CD14-positive monocyte (primary cell): ENCODE measurements around the gene TAS1R2. TPM values are rescaled to one million over a fixed set of nuclear protein-coding genes. Genes with fewer than 3 reads are reported as not detected.

Source experiments
- DNase-seq, 3 donors: peaks; one replicate each; pipeline ENCODE4 v3.0.0-alpha.2; 2011 to 2022
- H2AFZ ChIP-seq: 2 replicates; pipeline ENCODE4 v1.6.0; 2012; ENCODE audit warnings: mild to moderate bottlenecking, low read depth, low read length, inconsistent platforms; ENCODE audit not compliant: insufficient read depth, poor library complexity, severe bottlenecking
- H3K27ac ChIP-seq, 2 donors: 1 replicate in 1 of 2; 2 replicates in 1 of 2; pipeline ENCODE4 v1.5.1; 2012 to 2013; ENCODE audit warnings: low read length in 2 of 2, control low read depth in 1 of 2, inconsistent platforms in 1 of 2, low read depth in 1 of 2, mild to moderate bottlenecking in 1 of 2
- H3K27me3 ChIP-seq, 2 donors: one replicate each; pipeline versions ENCODE4 v1.6.0 to v1.6.1; 2011 to 2013; ENCODE audit warnings: low read length in 2 of 2; ENCODE audit not compliant: control insufficient read depth in 2 of 2, insufficient read depth in 2 of 2
- H3K36me3 ChIP-seq, 2 donors: replicated peaks in 1 of 2; 1 replicate in 1 of 2; 2 replicates in 1 of 2; pipeline versions ENCODE4 v1.5.1 to v1.6.1; 2012 to 2013; ENCODE audit warnings: low read length in 2 of 2, control low read depth in 1 of 2, inconsistent platforms in 1 of 2, mild to moderate bottlenecking in 1 of 2; ENCODE audit not compliant: insufficient read depth in 2 of 2, control insufficient read depth in 1 of 2
- H3K4me1 ChIP-seq, 2 donors: 1 replicate in 1 of 2; 2 replicates in 1 of 2; pipeline versions ENCODE4 v1.5.1 to v1.6.1; 2012 to 2013; ENCODE audit warnings: low read length in 2 of 2, control low read depth in 1 of 2, inconsistent platforms in 1 of 2, mild to moderate bottlenecking in 1 of 2, moderate library complexity in 1 of 2; ENCODE audit not compliant: insufficient read depth in 2 of 2, control insufficient read depth in 1 of 2
- H3K4me2 ChIP-seq: replicated peaks from 2 replicates; pipeline ENCODE3; 2012; ENCODE audit warnings: low read length, moderate library complexity, mild to moderate bottlenecking; ENCODE audit not compliant: poor library complexity, severe bottlenecking; ENCODE audit errors: extremely low read depth
- H3K4me3 ChIP-seq, 3 experiments: fragments of 200-600 bp in 1 of 3; sonication (generic) in 1 of 3; replicated peaks in 1 of 3; 1 replicate in 2 of 3; 2 replicates in 1 of 3; pipeline ENCODE4 v1.5.1; 2011 to 2013; ENCODE audit warnings: low read length in 3 of 3, mild to moderate bottlenecking in 3 of 3, control low read depth in 2 of 3, low read depth in 2 of 3, inconsistent platforms in 1 of 3, moderate library complexity in 1 of 3
- H3K79me2 ChIP-seq: 2 replicates; pipeline ENCODE4 v1.6.0; 2012; ENCODE audit warnings: mild to moderate bottlenecking, control low read depth, inconsistent platforms, low read length, moderate library complexity; ENCODE audit not compliant: insufficient read depth
- H3K9ac ChIP-seq: 2 replicates; pipeline ENCODE4 v1.6.0; 2017; ENCODE audit warnings: low read length, mild to moderate bottlenecking; ENCODE audit not compliant: insufficient read depth, poor library complexity, severe bottlenecking
- H3K9me3 ChIP-seq, 2 donors: replicated peaks in 1 of 2; 1 replicate in 1 of 2; 2 replicates in 1 of 2; pipeline versions ENCODE4 v1.5.1 to v1.6.1; 2012 to 2013; ENCODE audit warnings: low read length in 2 of 2, control low read depth in 1 of 2; ENCODE audit not compliant: control insufficient read depth in 1 of 2, insufficient read depth in 1 of 2
- H4K20me1 ChIP-seq: 2 replicates; pipeline ENCODE4 v1.6.0; 2012; ENCODE audit warnings: mild to moderate bottlenecking, low read length, control low read depth, moderate library complexity; ENCODE audit not compliant: insufficient read depth
- H3K27ac Mint-ChIP-seq, 7 donors: one replicate each; pipeline ENCODE4 v1.8.0; 2020; ENCODE audit warnings: mild to moderate bottlenecking in 7 of 7, mixed read lengths in 7 of 7, moderate library complexity in 6 of 7, inconsistent platforms in 2 of 7
- H3K27me3 Mint-ChIP-seq, 3 donors: one replicate each; pipeline ENCODE4 v1.8.0; 2021 to 2022; ENCODE audit warnings: low read depth in 3 of 3, mild to moderate bottlenecking in 3 of 3, mixed read lengths in 3 of 3, moderate library complexity in 3 of 3, inconsistent platforms in 1 of 3
- H3K36me3 Mint-ChIP-seq, 2 donors: one replicate each; pipeline ENCODE4 v1.8.0; 2020; ENCODE audit warnings: mixed read lengths in 2 of 2, inconsistent platforms in 1 of 2, mild to moderate bottlenecking in 1 of 2
- H3K4me1 Mint-ChIP-seq: one replicate; pipeline ENCODE4 v1.8.0; 2020; ENCODE audit warnings: mild to moderate bottlenecking, mixed read lengths
- H3K4me3 Mint-ChIP-seq, 2 donors: one replicate each; pipeline ENCODE4 v1.8.0; 2020; ENCODE audit warnings: mild to moderate bottlenecking in 2 of 2, mixed read lengths in 2 of 2, moderate library complexity in 1 of 2
- H3K9me3 Mint-ChIP-seq, 7 donors: one replicate each; pipeline ENCODE4 v1.8.0; 2020 to 2022; ENCODE audit warnings: mixed read lengths in 7 of 7, mild to moderate bottlenecking in 6 of 7, moderate library complexity in 6 of 7, inconsistent platforms in 2 of 7
- CTCF ChIP-seq: fragments of 200-600 bp; IDR thresholded peaks from one replicate; pipeline ENCODE4 v1.8.0; 2022; ENCODE audit warnings: antibody characterized with exemption, mild to moderate bottlenecking
- WGBS: methylation state at CpG from one replicate; pipeline ENCODE4 v1.1.5; 2013; ENCODE audit warnings: missing lambda C conversion rate; ENCODE audit not compliant: insufficient coverage; 5-methylcytosine and 5-hydroxymethylcytosine counted together
- intact Hi-C, 2 donors: fragments of 100-400 bp; cut with micrococcal nuclease; formaldehyde crosslinking; loops; one replicate each; pipeline versions ENCODE4 v1.15.0 to v1.15.1; 2023
- polyA plus RNA-seq, 3 donors: library from polyadenylated mRNA; depleted of rRNA in 1 of 3; unstranded in 2 of 3; stranded (reverse) in 1 of 3; fragments of 300-500 nt in 2 of 3; fragments of >200 nt in 1 of 3; fragmentation: Illumina TruSeq in 2 of 3; gene quantifications; 1 replicate in 2 of 3; 2 replicates in 1 of 3; pipeline ENCODE4 v1.2.3, GENCODE V29; 2012 to 2021

Gene TAS1R2
- polyA plus RNA-seq, 3 donors: not detected

DNA sequence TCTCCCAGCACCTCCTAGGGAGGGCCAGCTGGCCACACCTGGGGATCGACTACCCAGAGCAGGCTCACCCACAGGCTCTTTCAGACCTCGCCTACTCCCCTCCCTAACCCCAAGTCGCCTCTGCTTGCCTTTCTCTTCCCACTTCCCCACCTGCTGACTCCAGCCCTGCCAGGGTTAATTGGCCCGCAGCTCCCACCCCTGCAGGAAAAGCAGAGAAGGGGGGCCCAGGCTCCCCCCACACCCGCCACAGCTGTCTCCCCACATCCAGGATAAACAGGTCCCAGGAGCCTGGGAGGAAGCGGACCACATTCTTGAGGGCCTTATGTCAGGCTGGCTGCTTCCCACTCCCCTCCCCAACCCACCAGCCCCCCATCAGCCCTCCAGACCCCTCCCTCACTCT, 45.0 kb downstream of the TAS1R2 start:
- intact Hi-C loops: no loop called here
- peaks cover 0 to 10% of the 10 kb centered on the region in 2 donors for H3K27me3 ChIP-seq
- no peaks in the 10 kb centered on the region for H3K9me3 ChIP-seq
- H3K36me3 Mint-ChIP-seq: no peaks in the 10 kb centered on the region
- H3K4me3 Mint-ChIP-seq: no peak overlapping the region
- peaks cover 27 to 36% (median 28%) of the 10 kb centered on the region in 3 donors for H3K27me3 Mint-ChIP-seq
- H3K4me3 ChIP-seq: no peak overlapping the region
- H3K4me2 ChIP-seq: no peak overlapping the region
- no peak overlapping the region for H2AFZ ChIP-seq
- H3K27ac ChIP-seq: no peak overlapping the region
- TF ChIP-seq CTCF: no peak
- H3K36me3 ChIP-seq: no peaks in the 10 kb centered on the region
- H3K9ac ChIP-seq: no peak overlapping the region
- peaks cover 0 to 3% (median 0%) of the 10 kb centered on the region in 7 donors for H3K9me3 Mint-ChIP-seq
- no peaks in the 10 kb centered on the region for H3K4me1 Mint-ChIP-seq
- DNase-seq: no peak
- H4K20me1 ChIP-seq: no peaks in the 10 kb centered on the region
- H3K27ac Mint-ChIP-seq: no peak overlapping the region
- 18% methylated on average over 4 of the region's 6 CpGs for WGBS
- no peaks in the 10 kb centered on the region for H3K79me2 ChIP-seq
- no peaks in the 10 kb centered on the region for H3K4me1 ChIP-seq

DNA sequence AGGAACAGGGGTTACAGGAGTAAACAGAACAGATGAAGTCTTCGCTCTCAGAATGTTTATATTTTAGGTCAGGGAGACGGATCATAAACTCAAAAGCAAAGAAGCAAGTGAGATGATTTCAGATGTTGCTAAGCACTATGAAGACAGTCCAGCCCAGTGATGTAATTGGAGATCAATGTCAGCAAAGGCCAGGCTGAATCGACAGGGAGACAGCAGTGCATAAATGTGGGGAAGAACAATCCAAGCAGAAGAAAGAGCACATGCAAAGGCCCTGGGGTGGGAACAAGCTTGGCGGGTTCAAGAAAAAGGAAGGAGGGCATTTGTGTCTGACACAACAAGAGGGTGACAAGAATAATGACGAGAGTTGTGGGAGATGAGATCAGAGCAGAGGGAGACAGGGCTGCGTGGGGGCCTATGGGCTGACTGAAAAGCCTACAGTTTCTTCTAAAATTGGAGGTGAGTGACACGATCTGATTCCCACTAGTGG, 47.0 kb downstream of the TAS1R2 start:
- Mint-ChIP-seq H3K9me3 (peaks cover 0 to 3% (median 0%) of the 10 kb centered on the region in 7 donors), H3K27ac (no peak overlapping the region), H3K4me1 (no peaks in the 10 kb centered on the region), H3K36me3 (no peaks in the 10 kb centered on the region), H3K27me3 (peaks cover 15 to 18% (median 16%) of the 10 kb centered on the region in 3 donors), H3K4me3 (peak overlapping the region in 1 of 2 donors; percentile 27)
- Histone ChIP-seq H3K79me2 (no peaks in the 10 kb centered on the region), H3K27ac (no peak overlapping the region), H3K9me3 (no peaks in the 10 kb centered on the region), H4K20me1 (no peaks in the 10 kb centered on the region), H3K36me3 (no peaks in the 10 kb centered on the region), H3K27me3 (no peaks in the 10 kb centered on the region), H3K9ac (no peak overlapping the region), H3K4me1 (no peaks in the 10 kb centered on the region), H2AFZ (no peak overlapping the region), H3K4me3 (no peak overlapping the region), H3K4me2 (no peak overlapping the region)
- 87% methylated on average over 7 of the region's 7 CpGs for WGBS
- no peak for DNase-seq
- TF ChIP-seq CTCF: no peak
- intact Hi-C loops: no loop called here
